GM10248 (cell line): ENCODE data around the gene CPNE7.
"Not testable (repeated sequence)": the region's sequence is repeated elsewhere in the genome, so short reads cannot be mapped to it uniquely, and the experiment has no call there.

ENCODE experiments used
- CTCF ChIA-PET: fragments of 300-600 bp; sonication (Branson Sonifier 250); formaldehyde crosslinking; extraction: SDS; loops from one replicate; lab custom pipeline; 2021; ENCODE audit warnings: antibody characterized with exemption; lab: Yijun Ruan, JAX
- POLR2A ChIA-PET: fragments of 350-650 bp; sonication (Branson Sonifier 250); formaldehyde crosslinking; extraction: SDS; loops from one replicate; lab custom pipeline; 2020; ENCODE audit warnings: antibody characterized with exemption; lab: Yijun Ruan, JAX
- DNase-seq: peaks from one replicate; pipeline ENCODE4 v3.0.0; 2012; ENCODE audit errors: extremely low spot score
- TF ChIP-seq, protein P1 (sequence below): IDR thresholded peaks from 2 replicates; pipeline ENCODE4 v1.5.1; 2012; ENCODE audit warnings: mild to moderate bottlenecking, low read depth; ENCODE audit errors: extremely low read depth, missing control alignments, control extremely low read depth

The CPNE7 gene

DNA sequence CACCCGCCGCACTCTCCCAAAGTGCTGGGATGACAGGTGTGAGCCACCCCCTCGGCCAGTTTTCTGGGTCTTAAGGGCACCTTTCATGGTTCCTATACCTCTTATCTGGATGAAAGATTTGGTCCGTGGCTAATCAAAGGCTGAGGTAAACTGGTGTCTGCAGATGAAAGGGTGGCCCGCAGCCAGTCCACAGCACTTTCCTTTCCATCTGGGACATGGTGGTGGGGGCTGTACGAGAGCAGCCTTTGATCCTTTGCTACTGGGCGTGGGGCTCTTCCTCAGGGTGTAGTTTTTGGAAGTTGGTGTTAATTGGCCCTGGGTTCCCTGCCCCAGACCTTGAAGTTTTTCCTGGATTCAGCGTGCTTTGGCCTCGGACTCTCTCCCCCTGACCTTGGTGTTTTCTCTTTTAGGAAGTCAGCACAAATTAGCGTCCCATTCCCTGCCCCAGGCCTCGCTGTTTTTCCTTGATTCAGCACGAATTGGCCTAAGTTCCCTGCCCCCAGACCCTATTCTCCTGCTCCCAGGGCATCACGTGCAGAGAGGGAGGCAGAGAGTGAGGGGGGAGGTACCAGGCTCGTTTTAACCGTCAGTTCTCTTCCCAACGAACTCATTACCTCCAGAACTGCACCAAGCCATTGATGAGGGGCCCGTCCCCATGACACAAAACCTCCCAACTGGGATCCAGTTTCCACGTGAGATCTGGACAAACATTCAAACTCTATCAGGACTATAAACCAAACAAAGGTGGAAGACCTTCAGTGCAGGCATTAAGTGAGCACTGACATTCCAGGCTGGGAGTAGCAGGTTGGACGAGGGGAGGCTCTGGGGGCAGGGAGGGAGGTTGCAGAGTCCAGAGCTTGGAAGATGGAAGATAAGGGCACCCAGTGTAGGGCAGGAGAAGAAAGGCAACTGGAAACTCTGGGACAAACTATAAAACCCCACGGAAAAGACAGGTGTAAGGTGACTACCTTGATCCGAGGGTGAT, 49.5 kb downstream of the CPNE7 start:
- ChIA-PET CTCF (interaction anchor here (1.5 kb wide), 1 partner anchor 10 kb away, joined by 6 read pairs; no protein-coding TSS in a partner anchor), POLR2A (interaction anchor here (0.7 kb wide), 1 partner anchor 643 kb away, joined by 3 read pairs; no protein-coding TSS in a partner anchor)
- TF ChIP-seq, protein P1, sequence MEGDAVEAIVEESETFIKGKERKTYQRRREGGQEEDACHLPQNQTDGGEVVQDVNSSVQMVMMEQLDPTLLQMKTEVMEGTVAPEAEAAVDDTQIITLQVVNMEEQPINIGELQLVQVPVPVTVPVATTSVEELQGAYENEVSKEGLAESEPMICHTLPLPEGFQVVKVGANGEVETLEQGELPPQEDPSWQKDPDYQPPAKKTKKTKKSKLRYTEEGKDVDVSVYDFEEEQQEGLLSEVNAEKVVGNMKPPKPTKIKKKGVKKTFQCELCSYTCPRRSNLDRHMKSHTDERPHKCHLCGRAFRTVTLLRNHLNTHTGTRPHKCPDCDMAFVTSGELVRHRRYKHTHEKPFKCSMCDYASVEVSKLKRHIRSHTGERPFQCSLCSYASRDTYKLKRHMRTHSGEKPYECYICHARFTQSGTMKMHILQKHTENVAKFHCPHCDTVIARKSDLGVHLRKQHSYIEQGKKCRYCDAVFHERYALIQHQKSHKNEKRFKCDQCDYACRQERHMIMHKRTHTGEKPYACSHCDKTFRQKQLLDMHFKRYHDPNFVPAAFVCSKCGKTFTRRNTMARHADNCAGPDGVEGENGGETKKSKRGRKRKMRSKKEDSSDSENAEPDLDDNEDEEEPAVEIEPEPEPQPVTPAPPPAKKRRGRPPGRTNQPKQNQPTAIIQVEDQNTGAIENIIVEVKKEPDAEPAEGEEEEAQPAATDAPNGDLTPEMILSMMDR: no peak
- no peak for DNase-seq

DNA sequence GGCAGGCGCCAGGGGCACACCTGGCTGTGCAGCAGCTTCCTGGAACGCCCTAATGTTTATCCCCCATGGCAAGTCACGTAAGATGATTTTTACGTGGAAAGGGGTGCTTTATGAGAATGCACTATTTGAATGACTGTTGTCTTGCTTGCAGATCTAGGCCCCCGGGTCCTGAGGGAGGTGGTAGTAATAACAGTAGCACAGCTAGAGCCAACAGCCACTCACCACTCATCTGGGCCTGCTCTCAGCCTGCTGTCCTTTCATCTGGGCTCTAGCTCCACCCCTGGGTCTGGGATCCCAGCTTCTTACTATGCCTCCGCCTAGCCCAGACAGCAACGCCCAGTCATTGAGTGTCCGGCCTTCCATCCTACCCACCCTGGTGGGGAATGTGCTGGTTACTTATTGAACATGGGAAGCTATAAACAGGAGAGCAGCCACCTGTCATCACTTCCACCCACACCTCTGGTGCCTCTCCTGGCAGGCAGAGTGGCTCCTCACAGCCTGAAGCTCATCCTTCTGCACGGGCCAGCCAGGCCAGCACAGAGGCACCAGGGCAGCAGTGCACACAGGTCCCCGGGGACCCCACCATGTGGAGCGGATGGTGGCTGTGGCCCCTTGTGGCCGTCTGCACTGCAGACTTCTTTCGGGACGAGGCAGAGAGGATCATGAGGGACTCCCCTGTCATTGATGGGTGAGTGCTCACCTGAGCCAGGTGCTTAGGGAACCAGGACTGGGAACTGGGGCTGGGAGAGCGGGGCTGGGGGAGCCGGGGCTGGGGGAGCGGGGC, 54.5 kb downstream of the CPNE7 start:
- CTCF ChIA-PET: interaction anchor here (1.1 kb wide), 1 partner anchor 11 kb away, joined by 3 read pairs; no protein-coding TSS in a partner anchor
- TF ChIP-seq, protein P1: no peak
- no peak for DNase-seq
- POLR2A ChIA-PET: interaction anchor here (0.6 kb wide), 1 partner anchor 628 kb away, joined by 4 read pairs; no protein-coding TSS in a partner anchor

DNA sequence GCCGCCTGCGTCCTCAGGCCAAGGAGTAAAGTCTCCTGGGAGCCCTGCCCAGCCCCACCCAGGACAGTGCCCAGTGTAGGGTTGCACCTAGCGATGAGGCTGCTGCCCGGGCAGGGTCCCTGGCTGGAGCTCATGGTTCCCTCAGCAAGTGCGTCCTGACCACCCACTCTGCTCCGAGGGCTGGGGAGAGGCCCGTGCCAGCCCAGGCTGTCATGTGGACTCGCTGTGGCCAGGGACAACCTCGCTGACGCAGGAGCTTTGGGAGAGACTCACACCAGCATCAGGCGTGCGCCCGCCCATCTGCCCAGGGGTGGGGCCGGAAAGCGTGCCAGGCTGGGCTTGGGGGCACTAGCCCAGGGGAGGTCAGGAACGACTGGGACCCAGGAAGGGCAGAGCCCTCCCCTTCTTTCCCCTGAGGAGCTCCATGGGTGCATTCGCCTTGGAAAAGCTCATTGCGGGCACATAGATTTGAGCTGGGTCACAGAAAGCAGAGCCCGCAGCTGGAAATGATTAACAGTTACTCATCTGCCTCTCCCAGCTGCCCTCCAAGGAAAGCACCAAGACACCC, 57.6 kb downstream of the CPNE7 start:
- ChIA-PET POLR2A (interaction anchor here (0.6 to 0.7 kb wide), 2 partner anchors 20 to 25 kb away, joined by 4 to 7 read pairs; partner anchors contain the start of genes CHMP1A and SPATA33), CTCF (interaction anchor here (1.4 to 3.7 kb wide), 3 partner anchors 9 to 18 kb away, joined by 4 to 15 read pairs (median 12); no protein-coding TSS in a partner anchor)
- TF ChIP-seq, protein P1: no peak
- DNase-seq: no peak

DNA sequence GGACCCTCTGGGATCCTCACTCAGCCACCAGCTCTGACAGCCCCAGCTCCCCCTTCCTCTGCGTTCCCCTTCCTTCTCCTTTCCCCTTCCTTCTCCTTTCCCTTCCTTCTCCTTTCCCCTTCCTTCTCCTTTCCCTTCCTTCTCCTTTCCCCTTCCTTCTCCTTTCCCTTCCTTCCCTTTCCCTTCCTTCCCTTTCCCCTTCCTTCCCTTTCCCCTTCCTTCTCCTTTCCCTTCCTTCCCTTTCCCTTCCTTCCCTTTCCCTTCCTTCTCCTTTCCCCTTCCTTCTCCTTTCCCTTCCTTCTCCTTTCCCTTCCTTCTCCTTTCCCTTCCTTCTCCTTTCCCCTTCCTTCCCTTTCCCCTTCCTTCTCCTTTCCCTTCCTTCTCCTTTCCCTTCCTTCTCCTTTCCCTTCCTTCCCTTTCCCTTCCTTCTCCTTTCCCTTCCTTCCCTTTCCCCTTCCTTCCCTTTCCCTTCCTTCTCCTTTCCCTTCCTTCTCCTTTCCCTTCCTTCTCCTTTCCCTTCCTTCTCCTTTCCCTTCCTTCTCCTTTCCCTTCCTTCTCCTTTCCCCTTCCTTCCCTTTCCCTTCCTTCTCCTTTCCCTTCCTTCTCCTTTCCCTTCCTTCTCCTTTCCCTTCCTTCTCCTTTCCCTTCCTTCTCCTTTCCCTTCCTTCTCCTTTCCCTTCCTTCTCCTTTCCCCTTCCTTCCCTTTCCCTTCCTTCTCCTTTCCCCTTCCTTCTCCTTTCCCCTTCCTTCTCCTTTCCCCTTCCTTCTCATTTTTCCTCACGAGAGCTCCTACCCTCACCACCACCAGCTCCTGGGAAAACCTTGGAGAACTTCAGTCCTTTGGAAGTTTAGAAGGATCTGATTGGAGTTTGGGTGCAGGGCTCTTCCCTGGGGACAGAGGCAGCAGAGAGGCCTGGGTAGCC, 59.2 kb downstream of the CPNE7 start:
- CTCF ChIA-PET: interaction anchor here (3.7 kb wide), 1 partner anchor 19 kb away, joined by 15 read pairs; no protein-coding TSS in a partner anchor
- DNase-seq, POLR2A ChIA-PET: not testable (repeated sequence)

DNA sequence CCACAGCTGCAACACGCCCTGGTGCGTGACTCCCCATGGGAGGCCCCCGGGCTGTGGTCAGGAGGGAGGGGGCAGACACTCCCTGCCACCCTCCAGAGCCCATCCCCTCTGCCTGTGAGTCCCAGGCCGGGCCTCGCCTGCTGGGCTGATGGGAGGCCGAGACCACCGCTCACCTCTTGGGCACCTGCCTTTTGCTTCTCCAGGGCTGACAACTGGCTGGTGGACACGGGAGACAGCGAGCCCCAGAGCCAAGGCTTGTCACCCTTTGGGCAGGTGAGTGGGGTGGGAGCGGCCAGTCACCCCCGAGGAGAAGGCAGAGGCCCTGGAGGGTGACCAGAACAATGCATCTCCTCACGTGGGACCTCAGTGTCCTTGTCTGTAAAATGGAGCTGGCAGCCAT, 61.1 kb downstream of the CPNE7 start:
- POLR2A ChIA-PET: no interaction called here
- CTCF ChIA-PET: interaction anchor here (1.8 kb wide), 1 partner anchor 29 kb away, joined by 3 read pairs; no protein-coding TSS in a partner anchor

More for the DNA sequence above, 61.1 kb downstream of the CPNE7 start:
- TF ChIP-seq, protein P1: no peak
- no peak for DNase-seq
